ENCODE results near the gene DNAJC13. TPM values are rescaled to one million over a fixed set of nuclear protein-coding genes. Genes with fewer than 3 reads are reported as not detected.
"Not testable (repeated sequence)": the region's sequence is repeated elsewhere in the genome, so short reads cannot be mapped to it uniquely, and the experiment has no call there.

The DNAJC13 gene
- total and polyA plus RNA-seq, 4 donors, result 38.1 to 82.2 (median 46.6) TPM

DNA sequence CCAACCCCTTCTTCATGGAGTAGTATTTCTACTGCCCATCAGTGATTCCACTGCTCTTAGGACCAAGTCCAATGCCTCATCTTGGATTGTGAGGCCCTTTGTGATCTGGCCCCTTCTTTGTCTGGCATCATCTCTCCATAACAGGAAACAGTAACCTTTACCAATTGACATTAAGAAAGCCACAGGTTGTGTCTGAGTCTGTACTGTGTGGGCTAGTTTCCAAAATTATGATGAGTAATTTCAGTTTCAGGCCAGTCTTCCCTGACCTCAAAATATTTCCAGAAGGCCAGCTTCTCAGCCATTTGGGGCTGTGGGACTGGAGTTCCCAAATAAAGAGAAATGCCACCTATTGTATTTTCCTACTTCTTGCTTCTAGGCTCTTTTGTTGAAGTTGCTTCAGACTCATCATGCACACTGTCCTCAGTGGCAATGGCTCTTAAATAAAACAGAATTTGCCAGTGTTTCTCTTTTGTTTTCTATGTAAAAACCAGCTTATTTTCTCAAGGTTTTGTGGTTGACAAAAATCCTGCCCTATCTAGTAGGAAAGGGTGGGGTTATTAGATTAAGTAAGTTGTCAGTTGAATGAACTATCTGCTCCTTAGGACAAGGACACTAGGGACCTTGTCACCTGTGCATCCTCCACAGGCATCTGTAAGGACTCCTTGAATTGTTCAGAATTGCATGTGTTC lies 132.7 kb downstream of the DNAJC13 start:
- Histone ChIP-seq H3K36me3 (ENCODE audit: control insufficient read depth, insufficient read depth, low read length) (no peaks in the 10 kb centered on the region), H3K4me1 (ENCODE audit: control insufficient read depth, insufficient read depth, low read length) (no peaks in the 10 kb centered on the region), H3K9me3 (ENCODE audit: control insufficient read depth, insufficient read depth, low read length) (no peaks in the 10 kb centered on the region), H3K27ac (ENCODE audit: low read depth, low read length) (peak overlapping the region; percentile 8), H3K27me3 (ENCODE audit: control insufficient read depth, insufficient read depth, low read length) (no peaks in the 10 kb centered on the region), H3K4me3 (ENCODE audit: low read depth, low read length) (no peak overlapping the region)
- DNase-seq (ENCODE audit: low read depth in 4 of 6, low spot score in 6 of 6), result no peak

DNA sequence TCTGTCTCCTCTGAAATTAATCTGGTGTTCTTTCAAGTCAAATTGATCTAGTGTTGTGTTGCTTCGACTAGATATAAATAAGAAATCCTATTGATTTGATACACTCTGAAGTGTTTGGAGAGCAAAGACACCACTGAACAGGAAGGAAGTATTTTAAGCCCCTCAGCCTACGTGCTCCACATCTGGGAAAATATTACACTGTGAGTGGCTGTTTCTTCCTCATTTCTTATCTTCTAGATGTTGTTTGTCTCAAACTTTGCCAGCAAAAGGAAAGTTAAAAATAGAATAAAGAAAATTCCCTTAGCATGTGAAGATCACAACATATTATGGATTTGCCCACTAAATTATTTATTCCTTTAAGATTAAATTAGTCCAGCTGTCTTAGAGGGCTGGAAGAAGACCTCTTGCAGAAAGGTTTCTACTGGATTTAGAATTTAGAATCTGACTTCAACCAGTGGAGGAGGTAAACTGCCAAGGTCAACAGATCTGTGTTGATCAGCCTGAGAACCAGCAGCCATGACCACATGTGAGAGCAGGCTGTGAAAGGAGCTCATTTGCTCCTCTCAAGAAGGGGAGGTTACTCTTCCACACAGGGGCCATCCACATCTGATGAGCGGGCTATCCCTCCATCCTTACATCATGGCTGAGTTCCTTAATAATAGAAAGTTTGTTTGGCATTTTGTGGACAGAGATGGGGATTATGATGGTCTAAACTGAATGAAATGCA lies 133.4 kb downstream of the DNAJC13 start:
- H3K4me1 ChIP-seq (ENCODE audit: control insufficient read depth, insufficient read depth, low read length), result no peaks in the 10 kb centered on the region
- peak overlapping the region; percentile 8 for H3K27ac ChIP-seq (ENCODE audit: low read depth, low read length)
- H3K36me3 ChIP-seq (ENCODE audit: control insufficient read depth, insufficient read depth, low read length), result no peaks in the 10 kb centered on the region
- no peak overlapping the region for H3K4me3 ChIP-seq (ENCODE audit: low read depth, low read length)
- no CpG with 5 or more reads among the region's 3 CpGs for WGBS (ENCODE audit: insufficient coverage)
- no peaks in the 10 kb centered on the region for H3K27me3 ChIP-seq (ENCODE audit: control insufficient read depth, insufficient read depth, low read length)
- peak in 1 of 6 donors; percentile 25 for DNase-seq (ENCODE audit: low read depth in 4 of 6, low spot score in 6 of 6)
- no peaks in the 10 kb centered on the region for H3K9me3 ChIP-seq (ENCODE audit: control insufficient read depth, insufficient read depth, low read length)

DNA sequence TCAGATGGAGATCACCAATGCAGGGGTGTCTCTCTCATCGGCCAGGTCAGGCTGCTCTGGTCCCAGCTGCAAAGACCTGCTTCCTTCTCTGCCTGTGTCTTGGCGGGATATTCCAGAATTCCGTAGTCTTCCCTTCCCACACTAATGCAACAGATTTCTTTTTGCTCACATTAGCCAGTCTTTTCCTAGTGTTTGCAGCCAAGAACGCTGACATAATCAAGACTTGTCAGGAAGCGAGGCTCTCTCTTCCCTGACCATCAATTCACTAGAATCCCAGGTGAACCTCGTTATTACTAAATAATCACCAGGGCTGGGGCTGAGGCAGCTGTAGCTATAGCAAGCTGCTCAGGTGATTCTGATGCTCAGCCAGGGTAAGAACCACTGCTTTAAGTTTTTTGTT lies 136.5 kb downstream of the DNAJC13 start:
- Histone ChIP-seq H3K27ac (ENCODE audit: low read depth, low read length) (no peak overlapping the region), H3K4me1 (ENCODE audit: control insufficient read depth, insufficient read depth, low read length) (no peaks in the 10 kb centered on the region), H3K4me3 (ENCODE audit: low read depth, low read length) (no peak overlapping the region), H3K27me3 (ENCODE audit: control insufficient read depth, insufficient read depth, low read length) (no peaks in the 10 kb centered on the region), H3K9me3 (ENCODE audit: control insufficient read depth, insufficient read depth, low read length) (no peaks in the 10 kb centered on the region), H3K36me3 (ENCODE audit: control insufficient read depth, insufficient read depth, low read length) (no peaks in the 10 kb centered on the region)
- 64% methylated on average over 6 of the region's 6 CpGs for WGBS (ENCODE audit: insufficient coverage)
- DNase-seq (ENCODE audit: low read depth in 4 of 6, low spot score in 6 of 6), result peak in 1 of 6 donors; percentile 51

DNA sequence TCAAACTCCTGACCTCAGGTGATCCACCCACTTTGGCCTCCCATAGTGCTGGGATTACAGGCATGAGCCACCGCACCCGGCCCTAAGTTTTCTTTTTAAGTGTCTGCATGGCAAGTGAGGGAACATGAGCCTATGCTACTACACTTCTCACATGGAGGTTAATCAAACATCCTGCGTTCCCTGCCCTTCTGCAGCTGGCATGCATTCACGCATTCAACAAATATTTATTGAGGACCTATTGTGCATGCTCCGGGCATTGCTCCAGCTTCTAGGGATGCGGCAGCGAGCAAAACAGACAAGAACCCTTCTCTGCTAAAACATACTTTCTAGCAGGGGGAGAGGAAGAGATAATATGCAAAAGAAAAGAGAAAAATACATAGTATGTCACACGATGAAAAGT lies 137.1 kb downstream of the DNAJC13 start:
- Histone ChIP-seq H3K9me3 (ENCODE audit: control insufficient read depth, insufficient read depth, low read length) (no peaks in the 10 kb centered on the region), H3K4me1 (ENCODE audit: control insufficient read depth, insufficient read depth, low read length) (no peaks in the 10 kb centered on the region), H3K27ac (ENCODE audit: low read depth, low read length) (no peak overlapping the region), H3K27me3 (ENCODE audit: control insufficient read depth, insufficient read depth, low read length) (no peaks in the 10 kb centered on the region), H3K36me3 (ENCODE audit: control insufficient read depth, insufficient read depth, low read length) (no peaks in the 10 kb centered on the region), H3K4me3 (ENCODE audit: low read depth, low read length) (no peak overlapping the region)
- peak in 5 of 6 donors; percentile 10 to 69 (median 17) for DNase-seq (ENCODE audit: low read depth in 4 of 6, low spot score in 6 of 6)
- WGBS (ENCODE audit: insufficient coverage), result 21% methylated on average over 5 of the region's 8 CpGs

DNA sequence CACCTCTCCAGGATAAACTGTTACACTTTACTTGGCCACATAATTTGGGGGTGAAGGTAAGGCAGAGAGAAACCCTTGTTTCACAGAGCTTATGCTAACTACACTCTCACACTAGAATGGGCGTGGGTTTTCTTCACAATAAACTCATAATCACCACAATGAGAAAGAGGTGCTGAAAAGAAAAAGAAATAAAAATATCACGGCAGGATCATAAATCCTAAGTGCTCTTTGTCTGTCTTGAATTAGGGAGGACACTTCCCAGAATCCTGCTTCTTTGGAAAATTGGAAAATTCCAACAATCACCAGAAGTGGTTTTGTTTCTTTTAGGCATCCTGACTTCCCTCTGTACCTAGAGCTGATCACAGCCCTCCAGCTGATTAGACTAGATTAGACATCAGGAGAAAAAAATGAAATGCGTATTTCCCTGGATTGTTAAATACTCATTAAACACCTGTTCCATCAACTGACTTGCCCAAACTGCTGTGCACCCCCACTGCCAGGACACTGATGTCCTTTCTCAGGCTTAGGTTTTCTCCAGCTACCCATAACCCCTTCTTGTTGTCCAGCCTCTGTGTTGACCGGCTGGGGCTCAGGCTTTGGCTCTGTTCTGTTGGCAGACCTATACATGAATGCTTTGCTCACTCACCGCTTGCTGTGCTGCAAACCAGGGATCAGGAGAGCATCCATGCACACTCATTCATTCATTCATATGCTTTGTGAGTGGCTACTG lies 138.2 kb downstream of the DNAJC13 start:
- Histone ChIP-seq H3K9me3 (ENCODE audit: control insufficient read depth, insufficient read depth, low read length) (no peaks in the 10 kb centered on the region), H3K27me3 (ENCODE audit: control insufficient read depth, insufficient read depth, low read length) (no peaks in the 10 kb centered on the region), H3K27ac (ENCODE audit: low read depth, low read length) (no peak overlapping the region), H3K4me1 (ENCODE audit: control insufficient read depth, insufficient read depth, low read length) (no peaks in the 10 kb centered on the region), H3K4me3 (ENCODE audit: low read depth, low read length) (no peak overlapping the region), H3K36me3 (ENCODE audit: control insufficient read depth, insufficient read depth, low read length) (no peaks in the 10 kb centered on the region)
- DNase-seq (ENCODE audit: low read depth in 4 of 6, low spot score in 6 of 6), result peak in 1 of 6 donors; percentile 11
- 75% methylated on average over 2 of the region's 5 CpGs for WGBS (ENCODE audit: insufficient coverage)

DNA sequence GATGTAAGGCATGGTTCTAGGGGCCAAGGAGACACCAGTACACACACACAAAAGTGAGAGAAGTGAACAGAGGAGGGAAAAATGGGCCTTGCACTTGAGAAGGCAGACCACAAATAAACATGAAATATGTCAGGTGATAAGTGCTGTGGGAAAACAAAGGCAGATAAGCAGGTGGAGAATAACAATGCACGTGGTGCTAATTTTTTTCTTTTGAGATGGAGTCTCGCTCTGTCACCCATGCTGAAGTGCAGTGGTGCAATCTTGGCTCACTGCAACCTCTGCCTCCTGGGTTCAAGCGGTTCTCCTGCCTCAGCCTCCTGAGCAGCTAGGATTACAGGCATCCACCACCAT lies 138.7 kb downstream of the DNAJC13 start:
- H3K4me1 ChIP-seq (ENCODE audit: control insufficient read depth, insufficient read depth, low read length); H3K36me3 ChIP-seq (ENCODE audit: control insufficient read depth, insufficient read depth, low read length); H3K27me3 ChIP-seq (ENCODE audit: control insufficient read depth, insufficient read depth, low read length); DNase-seq (ENCODE audit: low read depth in 4 of 6, low spot score in 6 of 6); H3K27ac ChIP-seq (ENCODE audit: low read depth, low read length); H3K9me3 ChIP-seq (ENCODE audit: control insufficient read depth, insufficient read depth, low read length); H3K4me3 ChIP-seq (ENCODE audit: low read depth, low read length): not testable (repeated sequence)
- WGBS (ENCODE audit: insufficient coverage), result 94% methylated on average over 3 of the region's 3 CpGs

DNA sequence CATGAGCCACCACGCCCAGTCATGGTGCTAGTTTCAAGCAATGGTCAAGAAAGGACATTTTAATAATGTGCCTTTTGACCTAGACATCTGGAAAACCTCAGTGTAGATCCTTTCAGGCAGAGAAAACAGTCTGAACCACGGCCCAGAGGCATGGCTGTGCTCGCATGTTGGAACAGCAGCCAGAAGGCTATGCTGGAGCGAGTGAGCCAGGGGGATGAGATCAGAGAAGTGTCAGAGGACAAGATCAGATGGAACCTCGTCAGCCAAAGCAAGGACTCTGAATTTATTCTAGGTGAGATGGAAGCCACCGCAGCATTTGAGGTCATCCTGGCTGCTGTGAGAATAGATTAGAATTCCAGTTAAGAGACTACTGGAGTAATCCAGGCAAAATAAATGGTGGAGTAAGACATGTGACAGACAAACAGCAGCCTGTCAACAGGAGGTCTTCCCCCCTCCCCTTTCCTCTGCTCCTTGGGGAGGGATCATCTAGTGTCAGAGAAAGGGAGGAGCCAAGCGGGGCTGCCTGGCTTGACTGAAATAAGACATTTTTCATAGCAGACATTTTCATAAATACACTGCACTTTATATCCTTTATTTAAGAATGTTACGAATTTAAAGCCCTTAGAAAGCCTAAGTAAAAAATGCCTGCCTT lies 139.3 kb downstream of the DNAJC13 start:
- H3K4me3 ChIP-seq (ENCODE audit: low read depth, low read length), result no peak overlapping the region
- no peaks in the 10 kb centered on the region for H3K27me3 ChIP-seq (ENCODE audit: control insufficient read depth, insufficient read depth, low read length)
- H3K36me3 ChIP-seq (ENCODE audit: control insufficient read depth, insufficient read depth, low read length), result no peaks in the 10 kb centered on the region
- H3K4me1 ChIP-seq (ENCODE audit: control insufficient read depth, insufficient read depth, low read length), result no peaks in the 10 kb centered on the region
- H3K27ac ChIP-seq (ENCODE audit: low read depth, low read length), result no peak overlapping the region
- 82% methylated on average over 7 of the region's 8 CpGs for WGBS (ENCODE audit: insufficient coverage)
- H3K9me3 ChIP-seq (ENCODE audit: control insufficient read depth, insufficient read depth, low read length), result no peaks in the 10 kb centered on the region
- DNase-seq (ENCODE audit: low read depth in 4 of 6, low spot score in 6 of 6), result no peak

DNA sequence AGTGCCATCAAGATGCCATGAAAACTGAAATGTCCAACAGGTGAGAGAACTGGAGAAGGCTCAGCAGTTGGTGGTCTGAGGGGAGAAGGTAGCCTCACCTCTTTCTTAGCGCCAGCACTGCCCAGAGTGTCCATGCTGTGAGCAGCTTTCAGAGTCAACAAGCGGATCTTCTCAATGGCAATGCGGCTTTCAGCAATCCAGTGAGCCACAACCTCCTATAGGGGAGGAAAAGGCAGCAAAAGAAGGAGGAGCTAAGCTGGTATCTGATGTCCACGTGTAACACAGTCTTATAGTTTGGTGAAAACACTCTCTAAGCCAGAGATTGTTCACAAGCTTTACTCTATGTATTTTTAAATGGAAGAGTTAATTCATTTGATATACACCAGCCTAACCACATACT lies 143.7 kb downstream of the DNAJC13 start:
- Histone ChIP-seq H3K27me3 (ENCODE audit: control insufficient read depth, insufficient read depth, low read length) (no peaks in the 10 kb centered on the region), H3K27ac (ENCODE audit: low read depth, low read length) (no peak overlapping the region), H3K36me3 (ENCODE audit: control insufficient read depth, insufficient read depth, low read length) (no peaks in the 10 kb centered on the region), H3K4me3 (ENCODE audit: low read depth, low read length) (no peak overlapping the region), H3K4me1 (ENCODE audit: control insufficient read depth, insufficient read depth, low read length) (no peaks in the 10 kb centered on the region), H3K9me3 (ENCODE audit: control insufficient read depth, insufficient read depth, low read length) (no peaks in the 10 kb centered on the region)
- 80% methylated on average over 1 of the region's 4 CpGs for WGBS (ENCODE audit: insufficient coverage)
- DNase-seq (ENCODE audit: low read depth in 4 of 6, low spot score in 6 of 6), result no peak

DNA sequence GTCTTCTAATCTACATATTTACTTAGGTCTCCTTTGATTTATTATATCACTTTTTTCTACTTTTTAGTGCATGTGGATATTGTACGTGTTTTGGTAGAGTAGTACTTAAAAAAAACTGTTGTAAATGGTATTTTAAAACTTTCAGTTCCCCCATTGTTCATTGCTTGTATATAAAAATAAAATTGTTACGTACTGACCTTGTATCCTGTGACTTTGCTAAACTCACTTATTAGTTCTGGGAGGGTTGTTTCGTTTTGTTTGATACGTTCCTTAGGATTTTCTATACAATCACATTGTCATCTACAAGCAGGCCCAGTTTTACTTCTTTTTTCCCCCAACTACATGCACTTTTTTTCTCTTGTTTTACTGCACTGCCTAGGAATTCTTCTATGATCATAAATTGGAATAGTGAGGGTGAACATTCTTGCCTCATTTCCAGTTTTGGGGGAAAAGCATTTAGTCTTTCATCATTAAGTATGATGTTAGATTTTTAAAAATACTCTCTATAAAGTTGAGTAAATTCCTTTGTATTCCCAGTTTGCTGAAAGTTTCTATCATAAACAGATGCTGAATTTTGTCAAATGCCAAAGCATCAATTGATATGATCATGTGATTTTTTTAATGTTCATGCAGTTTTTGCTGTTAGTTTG lies 146.2 kb downstream of the DNAJC13 start:
- Histone ChIP-seq H3K27ac (ENCODE audit: low read depth, low read length) (no peak overlapping the region), H3K4me3 (ENCODE audit: low read depth, low read length) (no peak overlapping the region), H3K36me3 (ENCODE audit: control insufficient read depth, insufficient read depth, low read length) (no peaks in the 10 kb centered on the region), H3K9me3 (ENCODE audit: control insufficient read depth, insufficient read depth, low read length) (no peaks in the 10 kb centered on the region), H3K4me1 (ENCODE audit: control insufficient read depth, insufficient read depth, low read length) (no peaks in the 10 kb centered on the region), H3K27me3 (ENCODE audit: control insufficient read depth, insufficient read depth, low read length) (no peaks in the 10 kb centered on the region)
- no CpG with 5 or more reads among the region's 4 CpGs for WGBS (ENCODE audit: insufficient coverage)
- no peak for DNase-seq (ENCODE audit: low read depth in 4 of 6, low spot score in 6 of 6)

All from spinal cord (tissue), 10 donors.